ENCODE data around the gene OR51E2. TPM values are rescaled to one million over a fixed set of nuclear protein-coding genes. Genes with fewer than 3 reads are reported as not detected.

Gene OR51E2
- total RNA-seq, 1 donor: 0.10 TPM

- Histone ChIP-seq H3K9me3 (ENCODE audit: low read depth, low read length) (no peaks in the 10 kb centered on the region), H3K27me3 (ENCODE audit: insufficient read depth, low read length) (no peaks in the 10 kb centered on the region), H3K4me1 (ENCODE audit: insufficient read depth, low read length) (no peaks in the 10 kb centered on the region), H3K4me3 (ENCODE audit: low read length) (no peak overlapping the region)
Measured at GRCh38 chr11:4680341-4680740, 17.3 kb downstream of the OR51E2 start.

- no peaks in the 10 kb centered on the region for H3K27me3 ChIP-seq (ENCODE audit: insufficient read depth, low read length)
- H3K4me1 ChIP-seq (ENCODE audit: insufficient read depth, low read length): no peaks in the 10 kb centered on the region
- no peak overlapping the region for H3K4me3 ChIP-seq (ENCODE audit: low read length)
- no peaks in the 10 kb centered on the region for H3K9me3 ChIP-seq (ENCODE audit: low read depth, low read length)
Measured at GRCh38 chr11:4677948-4678347, 19.7 kb downstream of the OR51E2 start.

DNA sequence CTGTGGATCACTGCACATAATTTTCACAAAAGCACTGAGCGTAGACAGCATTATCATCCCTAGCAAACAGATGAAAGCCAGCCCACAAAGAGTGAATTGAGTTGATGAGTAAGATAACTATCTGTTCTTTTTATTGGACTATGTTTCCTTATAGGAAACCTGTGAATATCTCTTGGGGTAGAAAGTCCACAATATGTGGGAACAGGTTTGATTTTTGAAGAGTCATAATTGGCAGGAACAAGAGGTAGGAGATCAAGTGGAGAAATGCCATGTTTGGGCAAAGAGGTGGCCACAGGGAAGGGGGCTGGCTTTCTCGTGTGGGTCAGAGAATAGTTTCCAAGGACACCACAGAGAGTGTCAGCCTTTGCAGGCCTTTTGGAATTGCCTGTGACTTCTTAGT, 23.9 kb downstream of the OR51E2 start:
- Histone ChIP-seq H3K4me1 (ENCODE audit: insufficient read depth, low read length) (no peaks in the 10 kb centered on the region), H3K9me3 (ENCODE audit: low read depth, low read length) (no peaks in the 10 kb centered on the region), H3K4me3 (ENCODE audit: low read length) (no peak overlapping the region), H3K27me3 (ENCODE audit: insufficient read depth, low read length) (no peaks in the 10 kb centered on the region)

- no peak overlapping the region for H3K4me3 ChIP-seq (ENCODE audit: low read length)
- no peaks in the 10 kb centered on the region for H3K9me3 ChIP-seq (ENCODE audit: low read depth, low read length)
- no peaks in the 10 kb centered on the region for H3K4me1 ChIP-seq (ENCODE audit: insufficient read depth, low read length)
- no peaks in the 10 kb centered on the region for H3K27me3 ChIP-seq (ENCODE audit: insufficient read depth, low read length)
Measured at GRCh38 chr11:4672470-4672869, 25.2 kb downstream of the OR51E2 start.

GRCh38 chr11:4671741-4672140, 25.9 kb downstream of the OR51E2 start:
- no peak overlapping the region for H3K4me3 ChIP-seq (ENCODE audit: low read length)

DNA sequence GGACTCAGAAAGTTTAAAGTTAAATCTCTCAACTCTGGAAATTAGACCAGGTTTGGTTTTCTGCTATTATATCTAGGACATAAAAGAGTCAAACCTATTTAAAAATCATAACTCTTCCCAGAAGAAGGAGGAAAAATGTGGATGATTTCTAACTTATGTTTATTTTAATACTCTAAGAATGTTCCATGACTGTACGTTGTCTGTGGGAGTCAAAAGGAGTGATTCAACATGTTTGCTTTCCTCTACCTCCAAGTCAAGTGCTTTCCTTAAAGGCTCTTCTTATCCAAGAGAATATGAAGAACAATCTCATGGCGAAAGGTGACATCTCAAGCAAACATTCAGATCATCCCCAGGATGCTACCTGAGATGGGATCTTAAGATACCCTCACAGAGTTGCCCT, 32.2 kb downstream of the OR51E2 start:
- no peaks in the 10 kb centered on the region for H3K9me3 ChIP-seq (ENCODE audit: low read depth, low read length)
- H3K4me1 ChIP-seq (ENCODE audit: insufficient read depth, low read length): no peaks in the 10 kb centered on the region
- no peaks in the 10 kb centered on the region for H3K27me3 ChIP-seq (ENCODE audit: insufficient read depth, low read length)
- H3K4me3 ChIP-seq (ENCODE audit: low read length): no peak overlapping the region

More at GRCh38 chr11:4671741-4672140, 25.9 kb downstream of the OR51E2 start:
- Histone ChIP-seq H3K27me3 (ENCODE audit: insufficient read depth, low read length) (no peaks in the 10 kb centered on the region), H3K4me1 (ENCODE audit: insufficient read depth, low read length) (no peaks in the 10 kb centered on the region), H3K9me3 (ENCODE audit: low read depth, low read length) (no peaks in the 10 kb centered on the region)

DNA sequence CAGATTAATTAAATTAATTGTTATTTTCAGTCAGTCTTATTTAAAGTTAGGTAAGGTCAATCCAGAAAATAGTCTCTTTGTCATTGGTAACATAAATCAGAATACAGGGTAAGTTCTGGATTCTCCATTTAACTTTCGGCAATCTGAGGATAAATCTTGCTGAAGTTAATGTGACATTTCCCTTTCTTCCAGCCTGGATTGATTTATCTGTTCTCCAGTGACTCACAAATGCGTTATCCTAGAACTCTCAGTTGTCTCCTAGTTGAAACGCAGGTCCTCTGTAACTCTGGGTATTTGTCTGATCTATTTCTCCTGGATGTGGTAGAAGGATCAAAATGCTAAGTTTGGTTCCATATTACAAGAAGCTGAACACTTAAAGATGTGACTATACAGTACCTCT, 32.9 kb downstream of the OR51E2 start:
- Histone ChIP-seq H3K27me3 (ENCODE audit: insufficient read depth, low read length) (no peaks in the 10 kb centered on the region), H3K9me3 (ENCODE audit: low read depth, low read length) (no peaks in the 10 kb centered on the region), H3K4me3 (ENCODE audit: low read length) (no peak overlapping the region), H3K4me1 (ENCODE audit: insufficient read depth, low read length) (no peaks in the 10 kb centered on the region)

DNA sequence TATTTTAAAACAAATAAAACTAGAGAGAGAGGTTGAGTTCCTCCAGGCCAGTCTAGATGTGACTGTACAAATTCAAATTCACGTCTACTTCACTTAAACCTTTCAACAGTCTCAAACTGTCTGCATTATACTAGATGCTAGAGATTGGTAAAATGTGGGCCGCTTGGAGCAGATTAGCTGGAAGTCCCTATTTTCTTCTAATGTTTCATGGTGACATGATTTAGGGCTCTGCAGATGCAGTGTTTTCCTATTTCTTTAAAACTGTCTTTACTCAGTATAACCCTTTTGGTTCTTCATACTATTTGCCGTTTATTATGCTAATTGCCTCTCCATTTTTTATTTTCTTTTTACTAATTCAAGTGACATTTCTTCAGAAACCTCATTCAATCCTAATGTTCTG, 33.5 kb downstream of the OR51E2 start:
- Histone ChIP-seq H3K4me1 (ENCODE audit: insufficient read depth, low read length) (no peaks in the 10 kb centered on the region), H3K27me3 (ENCODE audit: insufficient read depth, low read length) (no peaks in the 10 kb centered on the region), H3K9me3 (ENCODE audit: low read depth, low read length) (no peaks in the 10 kb centered on the region), H3K4me3 (ENCODE audit: low read length) (no peak overlapping the region)

- H3K4me3 ChIP-seq (ENCODE audit: low read length): no peak overlapping the region
- no peaks in the 10 kb centered on the region for H3K27me3 ChIP-seq (ENCODE audit: insufficient read depth, low read length)
- no peaks in the 10 kb centered on the region for H3K9me3 ChIP-seq (ENCODE audit: low read depth, low read length)
- no peaks in the 10 kb centered on the region for H3K4me1 ChIP-seq (ENCODE audit: insufficient read depth, low read length)
Measured at GRCh38 chr11:4662876-4663275, 34.8 kb downstream of the OR51E2 start.

DNA sequence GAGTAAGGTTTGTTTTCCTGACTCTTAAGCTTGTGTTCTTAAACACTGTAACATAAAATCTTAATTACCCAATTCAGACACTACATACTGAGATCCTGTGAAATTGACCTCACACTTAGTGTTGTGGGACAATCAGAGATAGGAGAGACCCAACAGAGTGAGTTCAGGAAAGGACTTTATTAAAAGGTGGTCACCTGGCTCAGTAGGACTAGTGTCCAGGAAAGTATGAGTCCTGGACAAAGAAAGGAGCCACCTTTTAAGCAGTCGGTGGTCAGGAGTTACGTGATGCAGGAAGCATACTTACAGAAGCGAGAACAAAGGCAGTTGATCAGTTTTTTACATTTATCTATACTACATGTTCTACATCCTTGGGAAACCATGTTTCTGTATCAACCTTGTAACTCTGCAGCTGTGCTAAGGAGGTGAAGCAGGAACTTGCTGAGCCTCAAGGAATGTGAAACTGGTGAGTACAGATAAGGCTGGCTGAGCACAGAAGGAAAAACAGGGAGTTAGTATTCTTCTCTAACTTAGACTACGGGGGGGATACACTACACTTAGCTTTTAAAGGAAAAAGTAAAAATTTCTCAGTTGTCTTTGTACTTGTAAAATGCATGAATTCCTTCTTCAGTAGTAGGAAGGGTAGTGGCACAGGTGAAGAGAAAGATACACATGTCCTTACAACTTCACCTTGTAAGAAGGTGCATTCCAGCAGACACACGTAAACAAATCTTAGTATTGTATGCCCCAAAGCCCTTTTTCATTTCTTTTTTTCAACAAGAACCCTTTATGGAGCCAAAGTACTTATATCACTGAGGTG, 38.8 kb downstream of the OR51E2 start:
- Histone ChIP-seq H3K4me3 (ENCODE audit: low read length) (no peak overlapping the region), H3K9me3 (ENCODE audit: low read depth, low read length) (no peaks in the 10 kb centered on the region), H3K27me3 (ENCODE audit: insufficient read depth, low read length) (no peaks in the 10 kb centered on the region), H3K4me1 (ENCODE audit: insufficient read depth, low read length) (no peaks in the 10 kb centered on the region)

DNA sequence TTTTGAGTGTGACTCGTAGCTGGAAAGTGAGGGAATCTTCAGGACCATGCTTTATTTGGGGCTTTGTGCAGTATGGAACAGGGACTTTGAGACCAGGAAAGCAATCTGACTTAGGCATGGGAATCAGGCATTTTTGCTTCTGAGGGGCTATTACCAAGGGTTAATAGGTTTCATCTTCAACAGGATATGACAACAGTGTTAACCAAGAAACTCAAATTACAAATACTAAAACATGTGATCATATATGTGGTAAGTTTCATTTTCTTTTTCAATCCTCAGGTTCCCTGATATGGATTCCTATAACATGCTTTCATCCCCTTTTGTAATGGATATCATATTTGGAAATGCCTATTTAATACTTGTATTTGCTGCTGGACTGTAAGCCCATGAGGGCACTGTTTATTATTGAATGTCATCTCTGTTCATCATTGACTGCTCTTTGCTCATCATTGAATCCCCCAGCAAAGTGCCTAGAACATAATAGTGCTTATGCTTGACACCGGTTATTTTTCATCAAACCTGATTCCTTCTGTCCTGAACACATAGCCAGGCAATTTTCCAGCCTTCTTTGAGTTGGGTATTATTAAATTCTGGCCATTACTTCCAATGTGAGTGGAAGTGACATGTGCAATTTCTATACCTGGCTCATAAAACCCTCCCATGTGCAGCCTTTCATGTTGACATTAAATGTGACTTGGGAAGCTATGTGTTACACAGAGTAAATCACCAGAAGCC, 42.9 kb downstream of the OR51E2 start:
- no peak overlapping the region for H3K4me3 ChIP-seq (ENCODE audit: low read length)

DNA sequence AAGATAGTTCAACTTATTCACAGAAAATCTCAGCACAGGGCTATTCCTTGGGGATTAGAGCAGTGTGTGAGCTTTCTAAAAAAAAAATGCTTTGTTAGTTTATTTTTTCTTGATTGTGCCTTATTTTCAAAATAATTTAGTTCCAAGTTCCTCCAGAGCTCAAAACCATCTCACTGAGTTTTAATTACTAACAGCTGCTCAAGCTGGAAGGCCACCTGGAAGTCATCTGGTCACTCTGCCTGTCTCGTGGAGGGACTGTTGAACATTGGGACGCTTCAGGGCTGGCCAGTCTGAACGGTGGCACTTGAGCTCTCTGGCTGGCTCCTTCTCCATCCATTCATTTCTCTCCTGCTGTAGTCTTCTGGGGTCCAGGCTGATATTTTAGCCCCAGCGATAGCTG, 49.9 kb downstream of the OR51E2 start:
- no peaks in the 10 kb centered on the region for H3K9me3 ChIP-seq (ENCODE audit: low read depth, low read length)
- no peaks in the 10 kb centered on the region for H3K4me1 ChIP-seq (ENCODE audit: insufficient read depth, low read length)
- H3K27me3 ChIP-seq (ENCODE audit: insufficient read depth, low read length): no peaks in the 10 kb centered on the region
- no peak overlapping the region for H3K4me3 ChIP-seq (ENCODE audit: low read length)

More for the DNA sequence above, 42.9 kb downstream of the OR51E2 start:
- H3K27me3 ChIP-seq (ENCODE audit: insufficient read depth, low read length): no peaks in the 10 kb centered on the region
- no peaks in the 10 kb centered on the region for H3K9me3 ChIP-seq (ENCODE audit: low read depth, low read length)
- H3K4me1 ChIP-seq (ENCODE audit: insufficient read depth, low read length): no peaks in the 10 kb centered on the region

DNA sequence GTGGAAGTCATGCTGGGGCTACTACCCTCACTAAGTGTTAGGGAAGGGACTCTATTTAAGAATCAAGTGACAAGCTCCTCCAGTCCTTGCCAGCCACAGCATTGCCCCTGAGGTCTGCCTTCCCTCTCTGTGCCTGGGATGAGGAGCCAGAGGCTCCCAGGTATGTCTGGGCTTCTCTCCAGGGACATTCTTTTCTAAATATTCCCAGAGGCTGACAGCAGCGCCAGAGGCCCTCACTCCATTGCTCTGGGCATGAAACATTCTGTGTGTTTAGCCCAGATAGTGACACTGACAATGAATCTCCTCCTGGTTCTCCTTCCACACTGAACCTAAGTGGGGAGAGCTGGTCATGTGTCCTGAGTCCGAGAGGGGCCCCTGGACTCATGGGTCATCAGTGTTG, 51.7 kb downstream of the OR51E2 start:
- Histone ChIP-seq H3K27me3 (ENCODE audit: insufficient read depth, low read length) (no peaks in the 10 kb centered on the region), H3K4me1 (ENCODE audit: insufficient read depth, low read length) (no peaks in the 10 kb centered on the region), H3K9me3 (ENCODE audit: low read depth, low read length) (no peaks in the 10 kb centered on the region), H3K4me3 (ENCODE audit: low read length) (no peak overlapping the region)

- Histone ChIP-seq H3K4me1 (ENCODE audit: insufficient read depth, low read length) (no peaks in the 10 kb centered on the region), H3K9me3 (ENCODE audit: low read depth, low read length) (no peaks in the 10 kb centered on the region), H3K4me3 (ENCODE audit: low read length) (no peak overlapping the region), H3K27me3 (ENCODE audit: insufficient read depth, low read length) (no peaks in the 10 kb centered on the region)
Measured at GRCh38 chr11:4644233-4644632, 53.4 kb downstream of the OR51E2 start.

GRCh38 chr11:4643682-4644081, 54.0 kb downstream of the OR51E2 start, which contains the start of gene OR51E1:
TSS of gene OR51E1 (plus strand) at chr11:4643982. CDS start at chr11:4652527, 8,545 bp downstream.
- no peaks in the 10 kb centered on the region for H3K27me3 ChIP-seq (ENCODE audit: insufficient read depth, low read length)
- no peaks in the 10 kb centered on the region for H3K4me1 ChIP-seq (ENCODE audit: insufficient read depth, low read length)
- H3K9me3 ChIP-seq (ENCODE audit: low read depth, low read length): no peaks in the 10 kb centered on the region
- no peak within 1 kb of the TSS for H3K4me3 ChIP-seq (ENCODE audit: low read length)

Data from mononuclear cell (primary cell).